DND-41 (cell line): Measurements from ENCODE around the gene FOXN3.
"Not testable (repeated sequence)": the region's sequence is repeated elsewhere in the genome, so short reads cannot be mapped to it uniquely, and the experiment has no call there.

Source experiments
- ATAC-seq: fragments of 200-7000 bp; cut with Tn5 transposase; 3 replicates; pipeline ENCODE4 v1.9.1; 2021; ENCODE audit warnings: low read depth; ENCODE audit not compliant: insufficient read depth
- DNase-seq: peaks from one replicate; pipeline ENCODE4 v3.0.0-alpha.2; 2020
- H2AFZ ChIP-seq: 2 replicates; pipeline ENCODE4 v1.6.0; 2012; ENCODE audit warnings: low read depth, low read length
- H3K27ac ChIP-seq: 2 replicates; pipeline ENCODE4 v1.5.1; 2012; ENCODE audit warnings: low read length, inconsistent platforms
- H3K27me3 ChIP-seq: fragments of 200-600 bp; sonication (generic); 2 replicates; pipeline ENCODE4 v1.6.0; 2012; ENCODE audit warnings: low read length, mild to moderate bottlenecking, inconsistent platforms; ENCODE audit not compliant: insufficient read depth, poor library complexity
- H3K36me3 ChIP-seq: 2 replicates; pipeline ENCODE4 v1.5.1; 2012; ENCODE audit warnings: low read length, inconsistent platforms; ENCODE audit not compliant: insufficient read depth
- H3K4me1 ChIP-seq: 2 replicates; pipeline ENCODE4 v1.5.1; 2012; ENCODE audit warnings: mild to moderate bottlenecking, low read length; ENCODE audit not compliant: insufficient read depth
- H3K4me2 ChIP-seq: 2 replicates; pipeline ENCODE4 v1.6.0; 2012; ENCODE audit warnings: mild to moderate bottlenecking, moderate library complexity, low read length, inconsistent platforms; ENCODE audit not compliant: insufficient read depth
- H3K4me3 ChIP-seq, 2 experiments: fragments of 200-600 bp in 1 of 2; shearing (Covaris generic) in 1 of 2; 2 replicates each; pipeline ENCODE4 v1.5.1; 2012 to 2016; ENCODE audit warnings: inconsistent platforms in 2 of 2, low read length in 2 of 2, mild to moderate bottlenecking in 2 of 2, low read depth in 1 of 2, moderate library complexity in 1 of 2
- H3K79me2 ChIP-seq: 2 replicates; pipeline ENCODE4 v1.6.0; 2012; ENCODE audit warnings: low read length, inconsistent platforms; ENCODE audit not compliant: insufficient read depth
- H3K9ac ChIP-seq: 2 replicates; pipeline ENCODE4 v1.6.0; 2012; ENCODE audit warnings: low read depth, mild to moderate bottlenecking, inconsistent platforms, low read length, moderate library complexity
- H3K9me3 ChIP-seq: 2 replicates; pipeline ENCODE4 v1.5.1; 2012; ENCODE audit warnings: low read length, moderate library complexity, mild to moderate bottlenecking, inconsistent platforms; ENCODE audit not compliant: insufficient read depth, severe bottlenecking
- H4K20me1 ChIP-seq: 2 replicates; pipeline ENCODE4 v1.6.0; 2012; ENCODE audit warnings: low read length; ENCODE audit not compliant: insufficient read depth
- EZH2 ChIP-seq: IDR thresholded peaks from 3 replicates; pipeline ENCODE4 v1.6.1; 2012; ENCODE audit warnings: borderline replicate concordance, low read depth, mild to moderate bottlenecking, moderate library complexity, low read length, inconsistent platforms; ENCODE audit not compliant: severe bottlenecking
- TF ChIP-seq, protein P1 (sequence below): IDR thresholded peaks from 2 replicates; pipeline ENCODE4 v1.5.1; 2012; ENCODE audit warnings: borderline replicate concordance, low read length, moderate library complexity, mild to moderate bottlenecking; ENCODE audit not compliant: poor library complexity, severe bottlenecking; ENCODE audit errors: extremely low read depth

FOXN3 gene

DNA sequence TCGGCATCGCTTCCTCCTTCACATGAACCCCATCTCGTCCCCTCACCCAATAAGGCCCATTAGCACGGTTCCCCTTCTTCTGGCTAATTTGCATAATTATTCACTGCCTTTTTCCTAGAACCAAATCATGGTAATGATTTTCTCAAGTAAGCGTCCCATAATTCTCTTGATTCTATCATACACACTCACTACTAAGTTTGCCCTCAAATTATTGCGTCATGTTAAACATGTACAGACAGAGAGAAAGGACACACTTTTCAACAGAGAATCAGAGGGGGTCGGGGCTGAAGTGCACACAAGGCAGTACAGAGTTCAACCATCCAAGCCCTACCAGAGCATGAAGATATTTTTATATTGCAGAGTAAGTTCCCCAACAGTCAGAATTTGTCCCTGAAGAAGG, 256.6 kb downstream of the FOXN3 start:
- H3K4me2 ChIP-seq = no peak overlapping the region
- H3K27me3 ChIP-seq = no peaks in the 10 kb centered on the region
- H3K4me3 ChIP-seq = no peak overlapping the region
- no peak overlapping the region for H3K9ac ChIP-seq
- no peak overlapping the region for H3K27ac ChIP-seq
- DNase-seq (no peak), ATAC-seq (no peak)
- peaks cover 5% of the 10 kb centered on the region; the same call in 1 of the 2 replicates for H4K20me1 ChIP-seq
- H3K79me2 ChIP-seq = no peaks in the 10 kb centered on the region
- H3K36me3 ChIP-seq = peaks cover 67% of the 10 kb centered on the region
- TF ChIP-seq, protein P1, sequence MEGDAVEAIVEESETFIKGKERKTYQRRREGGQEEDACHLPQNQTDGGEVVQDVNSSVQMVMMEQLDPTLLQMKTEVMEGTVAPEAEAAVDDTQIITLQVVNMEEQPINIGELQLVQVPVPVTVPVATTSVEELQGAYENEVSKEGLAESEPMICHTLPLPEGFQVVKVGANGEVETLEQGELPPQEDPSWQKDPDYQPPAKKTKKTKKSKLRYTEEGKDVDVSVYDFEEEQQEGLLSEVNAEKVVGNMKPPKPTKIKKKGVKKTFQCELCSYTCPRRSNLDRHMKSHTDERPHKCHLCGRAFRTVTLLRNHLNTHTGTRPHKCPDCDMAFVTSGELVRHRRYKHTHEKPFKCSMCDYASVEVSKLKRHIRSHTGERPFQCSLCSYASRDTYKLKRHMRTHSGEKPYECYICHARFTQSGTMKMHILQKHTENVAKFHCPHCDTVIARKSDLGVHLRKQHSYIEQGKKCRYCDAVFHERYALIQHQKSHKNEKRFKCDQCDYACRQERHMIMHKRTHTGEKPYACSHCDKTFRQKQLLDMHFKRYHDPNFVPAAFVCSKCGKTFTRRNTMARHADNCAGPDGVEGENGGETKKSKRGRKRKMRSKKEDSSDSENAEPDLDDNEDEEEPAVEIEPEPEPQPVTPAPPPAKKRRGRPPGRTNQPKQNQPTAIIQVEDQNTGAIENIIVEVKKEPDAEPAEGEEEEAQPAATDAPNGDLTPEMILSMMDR = no peak
- no peak for TF ChIP-seq EZH2
- no peaks in the 10 kb centered on the region for H3K4me1 ChIP-seq
- no peak overlapping the region for H2AFZ ChIP-seq
- no peaks in the 10 kb centered on the region for H3K9me3 ChIP-seq

DNA sequence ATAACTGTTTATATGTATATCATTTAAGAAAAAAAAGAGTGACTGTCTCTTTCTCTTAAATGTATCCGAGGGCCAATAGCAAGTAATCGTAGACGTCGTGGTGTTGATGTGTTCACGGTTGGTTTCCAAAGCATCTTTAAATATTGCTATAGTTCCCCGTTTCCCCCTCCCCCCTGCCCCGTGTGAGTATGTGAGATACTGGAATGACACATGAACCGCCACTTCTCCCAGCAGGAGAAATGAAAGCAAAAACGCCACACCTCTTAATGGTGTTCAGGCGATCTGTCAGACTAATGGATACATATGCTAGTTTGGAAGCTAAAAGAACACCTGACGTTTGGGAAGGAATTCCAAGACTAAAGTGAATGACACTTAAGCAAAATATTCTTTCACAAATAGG, 258.3 kb downstream of the FOXN3 start:
- Histone ChIP-seq H2AFZ (no peak overlapping the region), H3K4me3 (no peak overlapping the region), H3K9ac (no peak overlapping the region), H3K4me2 (no peak overlapping the region), H4K20me1 (no peaks in the 10 kb centered on the region), H3K79me2 (no peaks in the 10 kb centered on the region), H3K9me3 (no peaks in the 10 kb centered on the region), H3K27ac (no peak overlapping the region), H3K4me1 (no peaks in the 10 kb centered on the region), H3K27me3 (no peaks in the 10 kb centered on the region), H3K36me3 (peaks cover 52% of the 10 kb centered on the region)
- no peak for DNase-seq
- ATAC-seq = no peak
- TF ChIP-seq EZH2 = no peak

GRCh38 chr14:89158104-89158503, 258.9 kb downstream of the FOXN3 start:
- not testable (repeated sequence) for H4K20me1 ChIP-seq, H3K4me2 ChIP-seq, H3K79me2 ChIP-seq, ATAC-seq, H3K27ac ChIP-seq, H3K27me3 ChIP-seq, H3K9me3 ChIP-seq, H3K4me1 ChIP-seq, H2AFZ ChIP-seq, DNase-seq, H3K4me3 ChIP-seq, H3K9ac ChIP-seq
- peaks cover 46% of the 10 kb centered on the region for H3K36me3 ChIP-seq

GRCh38 chr14:89155491-89155890, 261.5 kb downstream of the FOXN3 start:
- no peak overlapping the region for H3K4me3 ChIP-seq
- no peaks in the 10 kb centered on the region for H3K79me2 ChIP-seq
- no peak overlapping the region for H3K4me2 ChIP-seq
- no peaks in the 10 kb centered on the region for H3K27me3 ChIP-seq
- H3K9me3 ChIP-seq = no peaks in the 10 kb centered on the region
- no peak for TF ChIP-seq EZH2
- TF ChIP-seq, protein P1 = no peak
- DNase-seq = no peak
- no peak overlapping the region for H3K27ac ChIP-seq
- H3K4me1 ChIP-seq = no peaks in the 10 kb centered on the region
- no peak for ATAC-seq
- H2AFZ ChIP-seq = no peak overlapping the region
- H3K36me3 ChIP-seq = peaks cover 24% of the 10 kb centered on the region
- H4K20me1 ChIP-seq = no peaks in the 10 kb centered on the region
- H3K9ac ChIP-seq = no peak overlapping the region

DNA sequence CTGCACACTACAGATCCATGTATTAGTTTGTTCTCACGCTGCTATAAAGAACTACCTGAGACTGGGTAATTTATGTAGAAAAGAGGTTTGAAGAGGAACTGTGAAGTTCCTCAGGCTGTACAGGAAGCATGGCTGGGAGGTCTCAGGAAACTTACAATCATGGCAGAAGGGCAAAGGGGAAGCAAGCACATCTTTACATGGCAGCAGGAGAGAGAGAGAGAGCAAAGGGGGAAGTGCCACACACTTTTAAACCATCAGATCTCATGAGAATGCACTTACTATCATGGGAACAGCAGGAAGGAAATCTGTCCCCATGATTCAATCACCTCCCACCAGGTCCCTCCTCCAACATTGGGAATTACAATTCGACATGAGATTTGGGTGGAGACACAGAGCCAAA, 265.3 kb downstream of the FOXN3 start:
- H3K27ac ChIP-seq, ATAC-seq, H3K27me3 ChIP-seq, H3K4me2 ChIP-seq, H3K4me1 ChIP-seq, H3K4me3 ChIP-seq, H4K20me1 ChIP-seq, H3K9me3 ChIP-seq, H2AFZ ChIP-seq, H3K9ac ChIP-seq, H3K79me2 ChIP-seq, H3K36me3 ChIP-seq, DNase-seq: not testable (repeated sequence)
